GM21367 (cell line): Measurements from ENCODE around the gene EVI5L.
"Not testable (repeated sequence)": the region's sequence is repeated elsewhere in the genome, so short reads cannot be mapped to it uniquely, and the experiment has no call there.

Source experiments
- ATAC-seq: cut with Tn5 transposase; IDR thresholded peaks from one replicate; pipeline ENCODE4 v1.9.1; 2021; ENCODE audit not compliant: unreplicated experiment

EVI5L gene

DNA sequence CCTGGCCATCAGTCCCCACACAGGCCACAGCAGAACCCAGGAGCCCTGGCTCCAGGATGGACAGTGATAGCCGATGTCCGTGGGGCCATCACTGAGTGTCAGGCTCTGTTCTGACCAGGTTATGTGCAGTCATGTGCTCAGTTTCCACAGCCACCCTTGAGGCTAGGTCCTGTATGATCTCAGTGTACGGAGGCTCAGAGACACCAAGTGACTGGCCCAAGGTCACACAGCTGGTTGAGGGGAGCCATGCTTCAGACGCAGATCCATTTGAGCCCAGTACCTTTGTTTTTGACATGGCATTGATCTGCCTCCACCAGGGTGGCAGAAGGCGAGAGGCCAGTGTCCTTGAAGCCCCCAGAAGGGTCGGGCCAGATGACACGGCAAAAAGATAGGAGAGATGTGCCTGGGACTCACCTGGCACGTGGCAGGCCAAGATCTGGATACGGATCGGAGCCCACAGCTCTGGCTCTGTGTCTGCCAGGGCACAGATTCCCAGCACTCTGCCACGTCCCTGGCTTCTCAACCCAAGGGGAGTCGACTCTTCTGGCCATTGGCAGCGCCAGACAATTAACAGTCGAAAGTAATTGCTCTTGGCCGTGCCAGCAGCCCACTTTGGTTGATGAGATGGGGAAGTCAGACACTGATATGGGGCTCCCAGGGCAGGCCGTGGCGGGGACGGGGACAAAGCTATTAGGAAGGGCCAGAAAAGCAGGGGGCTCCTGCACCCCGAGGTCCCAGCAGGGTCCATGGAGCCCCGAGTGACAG lies 15.6 kb downstream of the EVI5L start:
- no peak for ATAC-seq

DNA sequence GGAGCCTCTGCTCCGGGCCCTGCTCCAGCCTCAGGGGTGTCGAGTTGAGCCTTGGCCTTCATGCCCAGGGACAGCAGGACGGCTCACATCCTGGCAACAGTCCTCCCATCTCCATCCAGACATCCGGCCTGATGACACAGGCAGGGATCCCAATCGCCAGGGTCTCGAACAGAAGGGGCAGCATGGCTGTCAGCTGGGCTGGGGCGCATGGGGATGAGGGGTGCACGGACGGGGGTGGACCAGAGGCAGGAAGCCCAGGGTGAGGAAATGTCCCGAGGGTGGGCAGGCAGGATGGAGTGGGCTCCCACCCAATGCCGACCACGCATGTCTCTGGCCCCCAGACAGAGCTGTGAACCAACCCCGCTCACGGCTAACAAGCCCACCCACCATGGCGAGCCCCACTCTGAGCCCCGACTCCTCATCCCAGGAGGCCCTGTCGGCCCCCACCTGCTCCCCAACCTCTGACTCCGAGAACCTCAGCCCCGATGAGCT lies 16.2 kb downstream of the EVI5L start:
- ATAC-seq = no peak

DNA sequence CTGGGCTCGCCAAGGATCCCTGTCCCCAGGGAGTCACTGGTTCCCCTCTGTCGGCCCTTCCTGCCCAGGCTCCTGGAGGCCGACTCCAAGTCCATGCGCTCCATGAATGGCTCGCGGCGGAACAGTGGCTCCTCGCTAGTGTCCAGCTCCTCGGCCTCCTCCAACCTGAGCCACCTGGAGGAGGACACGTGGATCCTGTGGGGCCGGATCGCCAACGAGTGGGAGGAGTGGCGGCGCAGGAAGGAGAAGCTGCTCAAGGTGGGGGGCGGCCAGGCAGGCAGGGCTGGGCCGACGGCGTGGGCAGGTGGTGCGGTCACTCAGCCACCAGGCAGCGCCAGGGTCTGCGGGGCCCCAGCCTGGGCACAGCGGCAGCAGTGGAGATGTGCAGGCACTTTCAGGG lies 17.6 kb downstream of the EVI5L start:
- ATAC-seq = no peak

GRCh38 chr19:7848779-7849457 lies 18.9 kb downstream of the EVI5L start:
- ATAC-seq = no peak

DNA sequence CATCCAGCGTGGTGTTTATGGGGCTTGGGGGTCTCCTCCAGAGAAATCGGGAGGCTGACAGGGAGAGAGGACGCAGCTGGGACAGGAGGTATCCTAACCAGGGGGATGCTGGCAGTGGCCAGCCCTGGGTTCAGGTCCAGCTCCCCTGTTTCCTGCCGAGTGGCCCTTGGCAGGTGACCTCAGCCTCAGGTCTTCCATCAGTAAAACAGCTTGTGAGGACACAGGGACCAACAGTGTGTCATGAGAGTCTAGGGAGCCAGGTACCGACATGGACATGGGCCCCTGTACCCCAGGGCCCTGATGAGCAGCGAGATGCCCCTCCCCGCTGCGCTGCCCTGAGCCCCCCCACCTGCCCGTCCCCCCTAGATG lies 19.6 kb downstream of the EVI5L start:
- ATAC-seq = no peak

DNA sequence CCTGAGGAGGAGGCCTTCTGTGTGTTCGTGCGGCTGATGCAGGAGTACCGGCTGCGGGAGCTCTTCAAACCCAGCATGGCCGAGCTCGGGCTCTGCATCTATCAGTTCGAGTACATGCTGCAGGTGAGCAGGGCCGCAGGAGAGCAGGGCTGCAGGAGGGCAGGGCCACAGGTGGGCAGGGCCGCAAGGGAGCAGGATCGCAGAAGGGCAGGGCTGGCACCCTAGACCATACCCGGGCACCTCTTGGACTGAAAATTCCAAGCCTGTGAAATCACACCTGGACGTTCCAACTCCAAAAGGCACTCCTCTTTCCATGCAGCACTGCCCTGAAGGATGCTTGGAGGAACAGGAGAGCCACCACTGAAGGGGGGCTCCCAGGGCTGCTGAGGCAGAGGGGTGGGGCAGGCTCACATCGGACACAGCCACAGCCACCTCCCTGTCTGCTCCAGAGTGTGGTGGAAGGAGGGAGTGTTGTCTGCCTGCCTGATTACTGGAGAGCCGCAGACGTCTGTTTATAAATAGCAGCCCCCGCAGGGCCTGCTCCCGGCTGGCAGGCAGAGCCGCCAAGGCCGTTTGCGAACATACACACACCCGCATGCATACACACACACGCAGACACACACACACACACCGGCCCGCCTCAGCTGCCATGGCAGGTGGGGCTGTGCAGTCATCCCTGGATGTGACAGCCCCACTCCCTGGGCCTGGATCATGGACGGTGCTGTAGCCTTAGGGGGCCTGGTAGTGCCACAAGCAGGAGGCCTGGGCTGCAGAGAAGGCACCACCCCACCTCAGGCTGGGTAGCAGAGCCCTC lies 20.2 kb downstream of the EVI5L start:
- no peak for ATAC-seq

GRCh38 chr19:7850945-7851622 lies 21.1 kb downstream of the EVI5L start:
- no peak for ATAC-seq

DNA sequence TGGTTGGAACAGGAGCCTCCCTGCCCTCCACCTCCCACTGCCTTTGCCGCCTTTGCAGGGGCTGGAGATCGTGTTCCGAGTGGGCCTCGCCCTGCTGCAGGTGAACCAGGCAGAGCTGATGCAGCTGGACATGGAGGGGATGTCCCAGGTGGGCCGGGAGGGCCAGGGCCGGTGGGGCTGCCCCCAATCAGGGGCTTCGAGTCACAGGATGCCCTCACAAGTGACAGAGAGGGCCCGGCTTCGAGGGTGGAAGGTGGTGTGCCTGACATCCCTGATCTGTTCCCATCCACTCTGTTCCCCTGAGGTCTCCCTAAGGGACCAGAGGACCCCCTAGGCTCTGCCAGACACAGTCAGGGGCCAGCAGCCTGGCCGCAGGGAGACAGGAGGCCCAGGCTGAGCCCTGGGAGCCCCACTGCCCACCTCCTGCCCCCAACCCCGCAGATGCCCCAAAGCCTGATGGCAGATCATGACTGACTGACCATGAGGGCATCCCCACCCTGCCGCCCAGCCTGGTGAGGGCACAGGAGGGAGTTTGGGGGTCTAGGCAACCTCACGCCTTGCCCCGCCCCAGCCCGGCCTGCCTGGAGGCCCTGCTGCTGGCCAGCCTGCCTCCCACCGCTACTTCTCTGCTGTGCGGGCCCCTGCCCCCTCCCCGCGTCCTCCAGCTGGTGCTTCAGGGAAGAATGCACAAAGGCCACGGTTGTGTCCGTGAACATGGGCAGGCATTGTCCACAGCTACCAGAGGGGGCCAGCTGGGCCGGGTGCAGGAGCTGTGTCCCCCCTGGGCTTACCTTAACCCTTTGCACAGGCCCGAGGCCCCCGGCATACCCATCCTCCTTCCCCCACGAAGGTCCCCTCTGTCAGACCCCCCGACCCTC lies 21.8 kb downstream of the EVI5L start:
- no peak for ATAC-seq

GRCh38 chr19:7852851-7853769 lies 23.1 kb downstream of the EVI5L start:
- ATAC-seq = no peak

- no peak for ATAC-seq
Measured at GRCh38 chr19:7853770-7854128, 23.7 kb downstream of the EVI5L start.

GRCh38 chr19:7855426-7856108 lies 25.5 kb downstream of the EVI5L start:
- ATAC-seq = no peak

GRCh38 chr19:7856109-7856591 lies 26.1 kb downstream of the EVI5L start:
- no peak for ATAC-seq

- ATAC-seq = no peak
Measured at GRCh38 chr19:7856679-7857663, 27.0 kb downstream of the EVI5L start.

GRCh38 chr19:7857727-7858108 lies 27.7 kb downstream of the EVI5L start:
- no peak for ATAC-seq

- ATAC-seq = no peak
Measured at GRCh38 chr19:7858109-7858770, 28.2 kb downstream of the EVI5L start.

GRCh38 chr19:7859087-7859486 lies 29.1 kb downstream of the EVI5L start:
- ATAC-seq = not testable (repeated sequence)
